ENCODE measurements around the gene GSC2.

- TF ChIP-seq CTCF (IDR thresholded peaks at IDR 0.05) (no peak), POLR2A (IDR thresholded peaks at IDR 0.05) (no peak)
Observed at GRCh38 chr22:19136915-19137314, 13.2 kb downstream of the GSC2 start.

Data from adrenal gland (tissue), 5 donors.